ENCODE results near the gene AGK.

The AGK gene

DNA sequence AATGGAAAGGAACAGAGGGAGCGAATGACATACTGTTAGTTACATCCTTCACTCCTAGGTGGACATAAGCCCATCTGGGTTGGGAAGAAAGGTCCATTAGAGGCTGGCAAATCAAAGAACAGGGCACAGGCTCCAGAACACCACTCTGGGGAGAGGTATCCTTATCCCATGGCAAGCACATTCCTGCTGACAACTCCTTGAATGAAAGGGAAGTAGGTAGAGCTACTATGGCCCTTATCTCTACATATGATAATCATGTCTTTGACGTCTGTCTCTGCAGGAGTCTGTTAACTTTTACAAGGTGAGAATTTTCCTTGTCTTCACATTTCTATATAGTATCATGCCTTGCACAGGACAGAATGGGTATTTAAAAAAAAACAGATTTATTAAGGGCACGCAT lies 140.3 kb downstream of the AGK start:
- no peak for DNase-seq
- in situ Hi-C loops (cut with HindIII; ENCODE audit: low pct_ligation_motif_present, low pct_unique_long_range_greater_than_20kb, low sequenced_read_pairs): no loop called here

DNA sequence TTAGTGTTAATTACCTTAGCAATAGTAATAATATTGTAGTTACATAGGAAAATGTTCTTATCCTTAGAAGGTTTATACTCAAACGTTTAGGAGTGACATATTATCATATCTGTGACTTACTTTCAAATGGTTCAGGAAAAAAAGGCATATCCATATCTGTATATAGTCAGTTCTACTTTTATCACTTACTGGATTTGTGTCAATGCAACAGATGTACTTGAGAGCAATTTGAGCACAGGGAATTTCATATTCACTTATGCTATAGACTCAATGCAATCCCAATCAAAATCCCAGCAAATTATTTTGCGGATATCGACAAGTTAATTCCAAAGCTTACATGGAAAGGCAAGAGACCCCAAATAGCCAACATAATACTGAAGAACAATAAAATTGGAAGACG lies 140.8 kb downstream of the AGK start:
- in situ Hi-C loops (cut with HindIII; ENCODE audit: low pct_ligation_motif_present, low pct_unique_long_range_greater_than_20kb, low sequenced_read_pairs): no loop called here
- no peak for DNase-seq

DNA sequence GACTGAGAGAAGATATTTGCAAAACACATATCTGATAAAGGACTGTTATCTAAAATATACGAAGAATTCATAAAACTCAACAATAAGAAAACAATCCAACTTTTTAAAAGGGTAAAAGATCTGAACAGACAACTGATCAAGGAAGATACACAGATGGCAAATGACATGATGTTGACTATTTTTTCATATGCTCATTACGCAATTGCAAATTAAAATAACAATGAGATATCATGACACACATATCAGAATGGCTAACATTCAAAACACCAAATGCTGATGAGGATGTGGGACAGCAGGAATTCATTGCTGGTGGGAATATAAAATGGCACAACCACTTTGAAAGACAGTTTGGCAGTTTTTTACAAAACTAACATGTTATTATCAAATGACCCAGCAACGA lies 141.9 kb downstream of the AGK start:
- in situ Hi-C loops (cut with HindIII; ENCODE audit: low pct_ligation_motif_present, low pct_unique_long_range_greater_than_20kb, low sequenced_read_pairs): no loop called here
- no peak for DNase-seq

DNA sequence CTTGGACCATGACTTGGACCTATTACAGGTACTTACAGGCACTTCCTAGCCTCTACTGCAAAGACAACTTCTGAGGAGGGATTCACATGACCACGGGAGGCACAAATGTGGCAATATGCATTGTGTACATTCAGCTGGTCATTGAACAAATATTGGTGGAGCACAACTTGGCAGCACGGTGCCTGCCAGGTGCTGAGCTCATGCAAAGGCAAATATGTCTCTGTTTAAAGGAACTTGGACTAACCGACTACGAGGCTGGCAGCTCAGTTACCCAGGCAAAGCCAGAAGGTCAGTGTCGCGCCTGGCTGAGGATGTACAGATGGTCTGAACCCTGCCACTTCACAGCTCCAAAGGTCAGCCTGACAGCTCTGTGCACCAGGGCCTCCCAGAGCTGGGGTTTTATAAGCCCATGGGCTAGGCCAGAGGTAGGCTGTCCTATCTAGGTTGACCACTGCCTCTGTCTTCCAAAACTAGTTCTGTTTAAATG lies 144.6 kb downstream of the AGK start:
- peak; percentile 40 for DNase-seq
- in situ Hi-C loops (cut with HindIII; ENCODE audit: low pct_ligation_motif_present, low pct_unique_long_range_greater_than_20kb, low sequenced_read_pairs): no loop called here

DNA sequence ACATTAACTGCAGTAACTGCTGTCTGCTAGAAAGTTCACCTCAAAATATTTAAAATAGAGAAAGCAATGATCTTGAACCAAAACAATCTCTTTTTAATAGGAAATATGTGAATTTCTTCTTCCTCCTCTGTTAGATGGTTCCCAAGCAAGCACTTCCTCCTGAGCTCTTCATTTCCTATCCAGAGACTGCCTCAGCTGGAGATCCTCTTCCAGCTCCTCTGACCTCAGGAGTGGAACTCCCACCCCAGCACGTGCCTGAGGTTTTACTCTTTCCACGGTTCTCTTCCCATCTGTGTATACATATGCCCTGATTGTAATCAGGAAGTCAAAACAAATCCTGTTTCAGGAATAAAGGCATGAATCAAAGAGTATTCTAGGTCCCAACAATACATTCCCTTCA lies 145.1 kb downstream of the AGK start:
- in situ Hi-C loops (cut with HindIII; ENCODE audit: low pct_ligation_motif_present, low pct_unique_long_range_greater_than_20kb, low sequenced_read_pairs): no loop called here
- no peak for DNase-seq

DNA sequence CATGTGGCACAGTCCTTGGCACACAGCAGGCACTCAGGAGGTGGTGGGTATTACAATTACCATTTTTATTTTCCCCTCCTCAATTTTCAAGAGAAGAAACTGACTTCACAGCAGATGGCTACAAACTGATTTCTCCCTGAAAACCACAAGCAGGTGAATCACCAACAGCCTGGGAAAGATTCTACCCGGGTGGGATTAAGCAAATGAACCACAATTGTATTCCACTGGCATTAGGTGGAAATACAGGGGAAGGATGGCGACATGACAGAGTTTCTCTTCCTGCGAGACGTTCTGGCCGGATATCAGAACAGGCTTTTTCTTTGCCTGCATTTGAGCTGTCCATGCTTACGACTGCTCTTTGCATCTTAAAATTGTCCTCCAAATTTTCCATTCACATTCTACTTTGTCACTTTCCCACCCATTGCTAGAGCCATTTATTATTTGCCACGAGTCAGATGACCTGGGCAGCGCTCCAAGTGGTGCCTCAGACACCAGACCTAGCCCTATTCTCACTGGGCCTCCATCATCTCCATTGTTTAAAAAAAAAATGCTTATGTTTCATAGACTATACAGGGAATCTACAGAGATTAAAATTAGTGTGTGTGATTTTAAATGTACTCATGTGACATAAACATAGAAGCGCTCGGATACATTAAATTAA lies 146.1 kb downstream of the AGK start:
- in situ Hi-C loops (cut with HindIII; ENCODE audit: low pct_ligation_motif_present, low pct_unique_long_range_greater_than_20kb, low sequenced_read_pairs): no loop called here
- DNase-seq: peak; percentile 85

DNA sequence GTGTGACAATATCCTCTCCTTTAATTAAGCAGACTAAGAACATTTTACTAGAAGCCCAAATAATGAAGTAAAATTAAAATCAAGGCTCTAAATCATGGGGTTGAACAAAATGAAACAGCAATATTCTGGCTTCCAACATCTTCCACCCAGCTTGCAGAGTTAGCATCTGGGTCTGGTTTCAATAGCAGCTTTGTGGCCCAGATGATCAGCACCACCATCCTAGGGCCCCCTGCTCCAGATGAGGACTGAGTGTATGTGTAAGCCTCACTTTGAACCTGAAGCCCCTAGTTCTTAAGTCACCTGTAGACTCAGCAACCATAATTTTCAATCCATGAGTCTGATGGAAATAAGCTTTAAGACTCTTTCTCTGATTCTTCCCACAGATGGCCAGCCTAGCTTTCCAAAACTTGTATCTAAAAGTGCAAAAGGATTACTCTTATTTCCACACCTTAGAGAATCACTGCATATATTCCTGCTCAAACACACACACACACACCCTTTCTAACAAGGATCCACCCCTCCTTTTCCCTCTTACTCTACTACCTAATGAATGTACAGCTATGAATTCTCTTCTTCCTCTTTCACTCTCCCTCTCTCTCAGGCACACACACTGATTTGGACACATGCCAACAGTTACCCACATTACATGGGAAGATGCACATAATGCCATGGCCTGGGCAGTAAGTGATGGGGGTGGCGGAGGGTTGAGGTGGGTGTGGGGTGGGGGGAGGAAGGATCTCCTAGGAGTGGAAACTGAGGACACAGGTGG lies 147.2 kb downstream of the AGK start:
- in situ Hi-C loops (cut with HindIII; ENCODE audit: low pct_ligation_motif_present, low pct_unique_long_range_greater_than_20kb, low sequenced_read_pairs): no loop called here

DNA sequence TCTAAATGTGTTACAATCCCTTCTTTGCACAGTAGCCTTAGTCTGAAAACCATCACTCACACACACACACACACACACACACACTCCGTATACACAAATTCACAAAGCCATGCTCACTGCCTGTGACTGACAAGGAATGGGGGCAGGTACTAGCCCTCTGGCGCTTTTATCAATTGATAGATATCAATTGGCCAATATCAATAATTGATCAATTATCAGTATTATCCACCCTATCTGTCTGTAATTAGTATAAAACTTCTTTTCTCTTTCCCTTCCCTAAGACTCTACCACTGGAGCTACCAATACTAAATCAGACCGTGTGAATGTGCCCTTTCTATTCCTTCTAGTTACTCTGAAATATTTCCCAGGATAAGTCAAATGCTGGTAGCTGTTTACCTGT lies 148.7 kb downstream of the AGK start:
- in situ Hi-C loops (cut with HindIII; ENCODE audit: low pct_ligation_motif_present, low pct_unique_long_range_greater_than_20kb, low sequenced_read_pairs): no loop called here
- DNase-seq: no peak

More for the DNA sequence above, 147.2 kb downstream of the AGK start:
- no peak for DNase-seq

DNA sequence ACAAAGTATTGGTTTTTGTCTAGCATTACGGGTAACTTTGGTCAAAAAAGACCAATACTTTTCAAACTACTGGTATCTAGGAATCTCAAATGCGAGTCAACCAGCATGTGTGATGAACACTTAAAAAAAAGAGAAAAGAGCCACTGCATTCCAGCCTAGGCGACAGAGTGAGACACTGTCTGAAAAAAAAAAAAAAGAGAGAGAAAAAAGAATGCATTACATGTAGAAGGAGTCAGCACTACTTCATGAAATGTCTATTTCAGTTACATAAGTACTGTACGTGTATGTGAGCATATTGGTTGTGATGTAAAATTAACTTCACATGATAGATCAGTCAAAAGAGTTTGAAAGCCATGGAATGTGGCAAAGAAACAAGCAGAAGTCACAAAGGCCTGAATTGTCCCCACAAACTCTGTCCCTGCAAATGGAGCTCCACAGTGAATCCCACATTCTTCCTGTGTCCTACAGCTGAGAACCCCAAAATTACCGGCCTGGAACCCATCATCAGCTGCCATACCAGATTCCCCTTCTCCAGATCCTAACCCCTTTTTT lies 149.2 kb downstream of the AGK start:
- DNase-seq: peak; percentile 38

DNA sequence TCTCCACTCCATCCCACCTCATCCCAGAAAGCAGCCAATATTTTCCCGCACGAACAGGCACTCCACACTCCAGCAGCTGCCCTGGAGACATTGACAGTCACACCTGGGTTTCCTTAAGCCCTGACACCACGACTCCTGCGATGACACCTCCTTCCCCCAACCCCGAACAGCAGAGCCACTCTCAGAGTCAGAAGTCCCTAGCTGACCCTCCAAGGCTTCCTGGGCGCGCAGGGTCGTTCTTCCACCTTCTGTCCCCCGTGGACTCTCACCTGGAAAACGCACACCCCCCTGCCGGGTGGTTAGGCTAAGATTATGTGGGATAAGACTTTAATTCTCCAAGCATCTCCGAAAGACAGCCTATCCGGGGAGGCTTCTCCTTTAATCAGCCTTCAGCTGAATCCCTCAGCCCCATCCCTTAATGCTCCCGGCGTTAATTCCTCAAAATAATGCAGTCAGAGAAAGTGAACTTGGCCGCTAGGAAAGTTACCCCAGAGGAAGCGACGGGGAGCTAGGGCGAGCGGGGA lies 149.7 kb downstream of the AGK start:
- DNase-seq: peak; percentile 25
- in situ Hi-C loops (cut with HindIII; ENCODE audit: low pct_ligation_motif_present, low pct_unique_long_range_greater_than_20kb, low sequenced_read_pairs): no loop called here

More for the DNA sequence above, 149.2 kb downstream of the AGK start:
- in situ Hi-C loops (cut with HindIII; ENCODE audit: low pct_ligation_motif_present, low pct_unique_long_range_greater_than_20kb, low sequenced_read_pairs): no loop called here

DNA sequence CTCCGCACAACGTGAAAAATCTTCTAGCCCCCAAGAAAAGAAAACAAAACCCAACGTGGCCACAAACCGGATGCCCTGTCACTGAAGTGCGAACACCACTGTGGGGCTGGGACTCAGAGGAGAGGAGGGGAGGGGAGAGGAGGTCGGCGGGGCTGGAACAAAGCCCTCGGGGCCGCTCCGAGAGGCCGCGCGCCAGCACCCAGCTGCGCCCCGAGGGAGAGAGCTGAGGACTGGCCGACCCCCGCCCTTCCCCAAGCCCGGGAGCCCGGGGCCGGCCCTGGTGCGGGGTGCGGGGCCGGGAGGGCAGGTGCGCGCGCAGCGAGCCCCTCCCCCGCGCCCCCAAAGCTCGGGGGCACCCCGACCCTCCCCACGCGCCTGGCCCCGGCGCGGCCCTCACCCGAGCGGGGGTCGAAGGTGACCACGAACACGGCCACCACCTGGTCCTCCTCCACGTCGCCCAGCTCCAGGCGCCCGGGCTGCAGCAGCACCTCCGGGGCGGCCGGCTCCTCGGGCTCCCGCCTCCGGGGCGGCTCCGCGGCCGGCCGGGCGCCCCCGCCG lies 150.4 kb downstream of the AGK start:
- in situ Hi-C loops (cut with HindIII; ENCODE audit: low pct_ligation_motif_present, low pct_unique_long_range_greater_than_20kb, low sequenced_read_pairs): no loop called here
- DNase-seq: peak; percentile 62

DNA sequence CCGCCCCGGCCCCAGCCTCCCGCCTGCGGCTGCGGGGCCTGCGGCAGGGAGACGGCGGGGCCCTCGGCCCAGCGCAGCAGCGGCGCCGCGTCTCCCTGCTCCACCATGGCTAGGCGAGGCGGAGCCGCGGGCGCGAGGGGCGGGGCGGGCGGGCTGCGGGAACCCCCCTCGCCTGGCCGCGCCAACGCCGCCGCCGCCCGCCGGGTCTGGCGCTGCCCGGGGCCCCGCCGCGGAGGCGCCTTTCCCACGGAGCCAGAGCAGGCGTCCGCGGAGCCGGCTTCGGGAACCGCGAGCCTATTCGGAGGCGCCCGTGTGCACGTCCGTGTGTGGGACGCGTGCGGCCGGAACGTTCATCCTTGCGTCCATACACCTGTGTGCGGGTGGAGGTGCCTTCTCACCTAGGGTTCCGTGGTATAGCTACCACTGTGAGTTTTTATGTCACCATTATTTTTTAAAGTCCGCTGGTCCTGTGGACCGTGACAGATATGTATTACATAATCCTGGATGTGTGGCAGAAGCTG lies 150.9 kb downstream of the AGK start, which contains the start of gene DENND11:
DENND11 (minus strand) TSS at position 120 of the 521 bp plus-strand sequence; CDS start at position 107, 13 bp downstream.
- in situ Hi-C loops (cut with HindIII; ENCODE audit: low pct_ligation_motif_present, low pct_unique_long_range_greater_than_20kb, low sequenced_read_pairs): no loop called here
- DNase-seq: peak; percentile 64

DNA sequence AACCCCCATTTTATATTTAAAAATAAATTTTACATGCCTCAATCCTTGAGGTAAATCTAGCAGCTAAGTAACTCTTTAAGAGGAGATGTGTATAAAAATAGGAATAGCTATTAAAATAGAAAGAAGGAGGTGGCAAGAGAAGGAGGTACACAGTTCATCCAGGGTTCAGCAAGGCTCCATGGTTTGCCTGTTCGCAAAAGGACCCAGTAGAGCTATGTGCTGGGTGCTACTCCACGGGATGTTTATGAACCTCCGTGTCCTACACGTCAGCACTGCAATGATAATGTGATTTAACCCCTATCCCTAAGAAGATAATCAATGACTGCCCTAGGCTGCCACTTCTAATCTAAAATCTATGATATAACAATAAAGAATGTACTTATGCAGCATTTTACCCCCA lies 151.7 kb downstream of the AGK start:
- in situ Hi-C loops (cut with HindIII; ENCODE audit: low pct_ligation_motif_present, low pct_unique_long_range_greater_than_20kb, low sequenced_read_pairs): no loop called here
- no peak for DNase-seq

DNA sequence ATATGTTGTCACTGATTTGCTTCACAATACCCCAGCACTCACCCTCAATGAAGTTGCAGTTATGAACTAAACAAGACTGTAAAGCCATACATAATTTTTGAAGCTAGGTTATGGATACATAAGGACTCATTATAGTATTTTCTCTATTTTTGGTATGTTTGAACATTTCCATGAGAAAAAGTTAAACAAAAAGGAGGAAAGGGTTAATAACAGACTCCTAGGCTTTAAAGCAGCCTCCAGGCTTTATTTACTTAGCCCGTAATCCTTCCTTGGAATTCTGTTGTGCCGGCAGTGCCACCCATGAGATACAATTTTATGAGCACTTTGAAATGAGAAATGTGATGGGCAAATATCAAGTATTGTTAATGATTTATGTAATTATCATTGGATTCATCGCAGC lies 152.9 kb downstream of the AGK start:
- in situ Hi-C loops (cut with HindIII; ENCODE audit: low pct_ligation_motif_present, low pct_unique_long_range_greater_than_20kb, low sequenced_read_pairs): no loop called here
- no peak for DNase-seq

DNA sequence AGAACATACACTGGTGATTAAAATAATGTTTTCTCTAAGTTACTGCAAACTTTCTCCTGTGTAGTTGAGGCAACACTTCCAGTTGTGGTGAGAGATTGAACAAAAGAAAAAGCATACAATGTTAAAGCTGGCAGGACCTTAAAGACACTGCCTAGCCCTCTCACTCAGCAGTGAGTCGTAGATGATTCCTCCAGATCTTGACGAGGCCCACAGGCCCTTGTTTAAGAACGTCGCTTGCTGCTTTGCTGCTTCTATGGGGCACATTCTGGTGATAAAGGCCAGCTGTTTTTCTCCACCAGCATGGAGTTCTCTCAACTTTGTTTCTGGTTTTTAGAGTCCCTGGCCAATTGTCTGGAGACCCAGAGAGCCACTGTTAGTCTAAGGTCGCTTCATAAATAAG lies 153.5 kb downstream of the AGK start:
- DNase-seq: no peak
- in situ Hi-C loops (cut with HindIII; ENCODE audit: low pct_ligation_motif_present, low pct_unique_long_range_greater_than_20kb, low sequenced_read_pairs): no loop called here
